MG63 (cell line): Measurements from ENCODE around the gene FBXL3. TPM values are rescaled to one million over a fixed set of nuclear protein-coding genes. Genes with fewer than 3 reads are reported as not detected.
A peak's percentile ranks its signal among the peaks of the same experiment; 100 is the strongest.
"Not testable (repeated sequence)": the region's sequence is repeated elsewhere in the genome, so short reads cannot be mapped to it uniquely, and the experiment has no call there.

Experiments used
- DNase-seq: peaks from one replicate; pipeline ENCODE4 v3.0.0-alpha.2; 2020
- H3K27me3 ChIP-seq: fragments of 250-450 bp; sonication (Bioruptor Pico); 2 replicates; pipeline ENCODE4 v1.5.1; 2020; ENCODE audit warnings: mild to moderate bottlenecking, moderate library complexity
- H3K36me3 ChIP-seq: fragments of 250-450 bp; sonication (Bioruptor Pico); 2 replicates; pipeline ENCODE4 v1.5.1; 2020; ENCODE audit warnings: mild to moderate bottlenecking, moderate library complexity
- H3K4me3 ChIP-seq: fragments of 250-450 bp; sonication (Bioruptor Pico); 2 replicates; pipeline ENCODE4 v1.5.1; 2020; ENCODE audit warnings: mild to moderate bottlenecking, moderate library complexity
- H3K9me3 ChIP-seq: fragments of 250-450 bp; sonication (Bioruptor Pico); 2 replicates; pipeline ENCODE4 v1.5.1; 2020; ENCODE audit warnings: mild to moderate bottlenecking, moderate library complexity
- total RNA-seq: library from RNA; depleted of rRNA; stranded (reverse); fragments of >200 nt; shearing (Covaris generic); gene quantifications from 2 replicates; pipeline ENCODE4 v1.2.3, GENCODE V29; 2014; ENCODE audit warnings: low replicate concordance

FBXL3 gene
- total RNA-seq, 1 experiment from 2014 or later: 27.3 TPM

GRCh38 chr13:77033717-77034302, 6.9 kb upstream of the FBXL3 start:
- Histone ChIP-seq H3K36me3 (no peaks in the 10 kb centered on the region), H3K4me3 (no peak overlapping the region), H3K27me3 (no peaks in the 10 kb centered on the region), H3K9me3 (no peaks in the 10 kb centered on the region)
- DNase-seq: no peak

GRCh38 chr13:77031656-77032243, 4.8 kb upstream of the FBXL3 start:
- no peak overlapping the region for H3K4me3 ChIP-seq
- H3K9me3 ChIP-seq: no peaks in the 10 kb centered on the region
- no peaks in the 10 kb centered on the region for H3K36me3 ChIP-seq
- H3K27me3 ChIP-seq: no peaks in the 10 kb centered on the region
- DNase-seq: no peak

GRCh38 chr13:77029436-77029835, 2.5 kb upstream of the FBXL3 start:
- H3K9me3 ChIP-seq: no peaks in the 10 kb centered on the region
- H3K36me3 ChIP-seq: peaks cover 4% of the 10 kb centered on the region
- no peak for DNase-seq
- H3K4me3 ChIP-seq: no peak overlapping the region
- no peaks in the 10 kb centered on the region for H3K27me3 ChIP-seq

- no peaks in the 10 kb centered on the region for H3K27me3 ChIP-seq
- peak; percentile 19 for DNase-seq
- peaks cover 4% of the 10 kb centered on the region for H3K36me3 ChIP-seq
- no peaks in the 10 kb centered on the region for H3K9me3 ChIP-seq
- peak overlapping the region; percentile 67; the same call in 1 of the 2 replicates for H3K4me3 ChIP-seq
Measured at GRCh38 chr13:77028202-77028601, 1.2 kb upstream of the FBXL3 start.

- DNase-seq: peak; percentile 88
- peaks cover 17% of the 10 kb centered on the region for H3K36me3 ChIP-seq
- no peaks in the 10 kb centered on the region for H3K27me3 ChIP-seq
- no peaks in the 10 kb centered on the region for H3K9me3 ChIP-seq
- H3K4me3 ChIP-seq: peak overlapping the region; percentile 67
Measured at GRCh38 chr13:77026255-77026860, 601 bp downstream of the FBXL3 start.

GRCh38 chr13:77022341-77022740, 4.6 kb downstream of the FBXL3 start:
- Histone ChIP-seq H3K27me3 (no peaks in the 10 kb centered on the region), H3K4me3 (no peak overlapping the region), H3K36me3 (peaks cover 38% of the 10 kb centered on the region), H3K9me3 (no peaks in the 10 kb centered on the region)
- no peak for DNase-seq

- Histone ChIP-seq H3K36me3 (peaks cover 59% of the 10 kb centered on the region), H3K27me3 (no peaks in the 10 kb centered on the region), H3K4me3 (no peak overlapping the region), H3K9me3 (no peaks in the 10 kb centered on the region)
- DNase-seq: no peak
Measured at GRCh38 chr13:77019756-77020155, 7.2 kb downstream of the FBXL3 start.

GRCh38 chr13:77016888-77017623, 9.9 kb downstream of the FBXL3 start:
- H3K4me3 ChIP-seq: no peak overlapping the region
- H3K9me3 ChIP-seq: no peaks in the 10 kb centered on the region
- H3K36me3 ChIP-seq: peaks cover 74% of the 10 kb centered on the region
- no peak for DNase-seq
- no peaks in the 10 kb centered on the region for H3K27me3 ChIP-seq

GRCh38 chr13:77016251-77016812, 10.6 kb downstream of the FBXL3 start:
- no peak overlapping the region for H3K4me3 ChIP-seq
- H3K36me3 ChIP-seq: peaks cover 71% of the 10 kb centered on the region
- no peaks in the 10 kb centered on the region for H3K27me3 ChIP-seq
- no peaks in the 10 kb centered on the region for H3K9me3 ChIP-seq
- DNase-seq: no peak

GRCh38 chr13:77014906-77015685, 11.9 kb downstream of the FBXL3 start:
- Histone ChIP-seq H3K36me3 (peaks cover 72% of the 10 kb centered on the region), H3K4me3 (no peak overlapping the region), H3K9me3 (no peaks in the 10 kb centered on the region), H3K27me3 (no peaks in the 10 kb centered on the region)
- no peak for DNase-seq

- Histone ChIP-seq H3K36me3 (peaks cover 80% of the 10 kb centered on the region), H3K9me3 (no peaks in the 10 kb centered on the region), H3K4me3 (no peak overlapping the region), H3K27me3 (no peaks in the 10 kb centered on the region)
- no peak for DNase-seq
Measured at GRCh38 chr13:77013853-77014542, 13.0 kb downstream of the FBXL3 start.

GRCh38 chr13:77009719-77010118, 17.2 kb downstream of the FBXL3 start:
- H3K36me3 ChIP-seq: peaks cover 66% of the 10 kb centered on the region
- not testable (repeated sequence) for H3K9me3 ChIP-seq, H3K4me3 ChIP-seq, H3K27me3 ChIP-seq, DNase-seq

GRCh38 chr13:77009011-77009410, 17.9 kb downstream of the FBXL3 start:
- no peak for DNase-seq

GRCh38 chr13:77008337-77008736, 18.6 kb downstream of the FBXL3 start:
- H3K9me3 ChIP-seq, H3K4me3 ChIP-seq, H3K27me3 ChIP-seq, DNase-seq: not testable (repeated sequence)
- H3K36me3 ChIP-seq: peaks cover 66% of the 10 kb centered on the region

More at GRCh38 chr13:77009011-77009410, 17.9 kb downstream of the FBXL3 start:
- Histone ChIP-seq H3K36me3 (peaks cover 61% of the 10 kb centered on the region), H3K27me3 (no peaks in the 10 kb centered on the region), H3K4me3 (no peak overlapping the region), H3K9me3 (no peaks in the 10 kb centered on the region)

GRCh38 chr13:77002590-77003190, 24.3 kb downstream of the FBXL3 start:
- no peak for DNase-seq
- Histone ChIP-seq H3K27me3 (no peaks in the 10 kb centered on the region), H3K9me3 (no peaks in the 10 kb centered on the region), H3K4me3 (no peak overlapping the region), H3K36me3 (peaks cover 55% of the 10 kb centered on the region)
